Right lobe of liver (tissue), 4 donors: ENCODE measurements around the gene WNT8A.

ENCODE experiments used
- CTCF ChIP-seq, 4 donors: fragments of 200-600 bp in 3 of 4; fragments of 450-650 bp in 1 of 4; IDR thresholded peaks; one replicate each; pipeline versions ENCODE4 v1.5.1 to v1.8.0; 2016 to 2022; ENCODE audit warnings: antibody characterized with exemption in 4 of 4, mild to moderate bottlenecking in 2 of 4
- POLR2A ChIP-seq: fragments of 450-650 bp; IDR thresholded peaks from one replicate; pipeline ENCODE4 v1.6.1; 2017; ENCODE audit warnings: antibody characterized with exemption, mild to moderate bottlenecking
- donor health status: DM: no; HTN: no; CAD: no.
- donor health status: DM: no; HTN: no; CAD: no.
- donor health status: DM: no; HTN: yes; CAD: no.

GRCh38 chr5:138109463-138110265, 25.8 kb downstream of the WNT8A start:
- no peak for TF ChIP-seq CTCF (IDR thresholded peaks at IDR 0.05)
- TF ChIP-seq POLR2A = no peak
